DMS 273 treated with DMSO at 0.1 percent for 48 hours (cell line): ENCODE results near the gene CNNM4.

Experiments used
- DNase-seq: peaks from one replicate; lab custom pipeline; 2025; lab: John Stamatoyannopoulos, UW

Gene CNNM4

GRCh38 chr2:96832408-96832753, 71.7 kb downstream of the CNNM4 start:
- no peak for DNase-seq

GRCh38 chr2:96832754-96833507, 72.2 kb downstream of the CNNM4 start:
- no peak for DNase-seq

GRCh38 chr2:96835830-96836229, 75.1 kb downstream of the CNNM4 start:
- DNase-seq, result no peak

GRCh38 chr2:96837575-96837974, 76.9 kb downstream of the CNNM4 start:
- no peak for DNase-seq

GRCh38 chr2:96838345-96839292, 77.9 kb downstream of the CNNM4 start:
- DNase-seq, result no peak

GRCh38 chr2:96839293-96839874, 78.7 kb downstream of the CNNM4 start:
- DNase-seq, result no peak

- DNase-seq, result no peak
Observed at GRCh38 chr2:96839875-96840850, 79.5 kb downstream of the CNNM4 start.

- no peak for DNase-seq
Observed at GRCh38 chr2:96841701-96842495, 81.2 kb downstream of the CNNM4 start.

GRCh38 chr2:96842600-96842999, 81.9 kb downstream of the CNNM4 start:
- DNase-seq, result no peak

GRCh38 chr2:96843538-96844268, 83.0 kb downstream of the CNNM4 start, which contains the start of gene ANKRD23:
ANKRD23 (minus strand) TSS chr2:96844021; CDS start chr2:96843992, 29 bp downstream.
- DNase-seq, result no peak

- no peak for DNase-seq
Observed at GRCh38 chr2:96844405-96844808, 83.7 kb downstream of the CNNM4 start.

GRCh38 chr2:96846825-96847224, 86.1 kb downstream of the CNNM4 start:
- DNase-seq, result no peak

GRCh38 chr2:96847586-96847985, 86.9 kb downstream of the CNNM4 start:
- no peak for DNase-seq

GRCh38 chr2:96848264-96848663, 87.6 kb downstream of the CNNM4 start:
- DNase-seq, result no peak

- no peak for DNase-seq
Observed at GRCh38 chr2:96852667-96853066, 92.0 kb downstream of the CNNM4 start.

GRCh38 chr2:96853321-96853720, 92.6 kb downstream of the CNNM4 start:
- no peak for DNase-seq

- DNase-seq, result no peak
Observed at GRCh38 chr2:96856776-96857666, 96.3 kb downstream of the CNNM4 start.

GRCh38 chr2:96857667-96858372, 97.1 kb downstream of the CNNM4 start, which contains the start of gene ANKRD39:
ANKRD39 (minus strand) TSS chr2:96858016; CDS start chr2:96857987, 29 bp downstream.
- peak; percentile 91 for DNase-seq
